LNCaP clone FGC (cell line): ENCODE data around the gene SCYGR5.
"Not testable (repeated sequence)": the region's sequence is repeated elsewhere in the genome, so short reads cannot be mapped to it uniquely, and the experiment has no call there.

Source experiments
- DNase-seq: peaks from one replicate; pipeline ENCODE4 v3.0.0-alpha.2; 2011; ENCODE audit warnings: low read depth
- H3K4me3 ChIP-seq: 2 replicates; pipeline ENCODE4 v1.5.1; 2011; ENCODE audit warnings: mild to moderate bottlenecking, low read depth, low read length, control low read depth
- CTCF ChIP-seq: IDR thresholded peaks from 2 replicates; pipeline ENCODE4 v1.5.1; 2012; ENCODE audit warnings: mild to moderate bottlenecking; ENCODE audit not compliant: control insufficient read depth, insufficient read depth; ENCODE audit errors: extremely low read depth

The SCYGR5 gene

GRCh38 chr2:227655454-227655853 is 11.2 kb upstream of the SCYGR5 start:
- TF ChIP-seq CTCF = no peak
- DNase-seq = no peak

GRCh38 chr2:227657199-227657845 is 9.3 kb upstream of the SCYGR5 start:
- no peak for TF ChIP-seq CTCF
- no peak for DNase-seq
- H3K4me3 ChIP-seq = no peak overlapping the region

More at GRCh38 chr2:227655454-227655853, 11.2 kb upstream of the SCYGR5 start:
- no peak overlapping the region for H3K4me3 ChIP-seq

- no peak overlapping the region for H3K4me3 ChIP-seq
- no peak for DNase-seq
Observed at GRCh38 chr2:227661025-227661649, 5.5 kb upstream of the SCYGR5 start.

GRCh38 chr2:227661827-227662226 is 4.8 kb upstream of the SCYGR5 start:
- no peak for TF ChIP-seq CTCF
- no peak for DNase-seq
- no peak overlapping the region for H3K4me3 ChIP-seq

More at GRCh38 chr2:227661025-227661649, 5.5 kb upstream of the SCYGR5 start:
- no peak for TF ChIP-seq CTCF

GRCh38 chr2:227665189-227665940 is 1.2 kb upstream of the SCYGR5 start:
- H3K4me3 ChIP-seq = no peak overlapping the region
- DNase-seq = no peak
- no peak for TF ChIP-seq CTCF

GRCh38 chr2:227671170-227671905 is 4.7 kb downstream of the SCYGR5 start:
- no peak for DNase-seq
- TF ChIP-seq CTCF = no peak
- no peak overlapping the region for H3K4me3 ChIP-seq

GRCh38 chr2:227673620-227674019 is 7.0 kb downstream of the SCYGR5 start:
- H3K4me3 ChIP-seq, DNase-seq: not testable (repeated sequence)
